ENCODE results near the gene CDH13.

- no peak for TF ChIP-seq CTCF (IDR thresholded peaks at IDR 0.05; ENCODE audit: low read depth, low read length)
- no peak for TF ChIP-seq EZH2phosphoT487 (IDR thresholded peaks at IDR 0.05; ENCODE audit: low read depth)
Measured at GRCh38 chr16:83187405-83187804, 560.6 kb downstream of the CDH13 start.

All from OCI-LY3 (cell line).